Fibroblast of lung (primary cell): ENCODE results near the gene MYMK. TPM values are rescaled to one million over a fixed set of nuclear protein-coding genes. Genes with fewer than 3 reads are reported as not detected.

Experiments
- DNase-seq, 2 donors: peaks; one replicate each; pipeline versions ENCODE4 v3.0.0 to v3.0.0-alpha.2; 2010; ENCODE audit warnings: low read depth in 2 of 2
- H2AFZ ChIP-seq: 2 replicates; pipeline ENCODE4 v1.5.1; 2012; ENCODE audit warnings: low read length, control low read depth, inconsistent platforms
- H3K27ac ChIP-seq: 2 replicates; pipeline ENCODE4 v1.5.1; 2011; ENCODE audit warnings: low read length, control low read depth; ENCODE audit not compliant: insufficient read depth
- H3K27me3 ChIP-seq: 2 replicates; pipeline ENCODE4 v1.5.1; 2011; ENCODE audit warnings: mild to moderate bottlenecking, low read length; ENCODE audit not compliant: control insufficient read depth, insufficient read depth
- H3K36me3 ChIP-seq: 2 replicates; pipeline ENCODE4 v1.5.1; 2011; ENCODE audit warnings: low read length; ENCODE audit not compliant: control insufficient read depth, insufficient read depth
- H3K4me1 ChIP-seq: 2 replicates; pipeline ENCODE4 v1.5.1; 2011; ENCODE audit warnings: low read length; ENCODE audit not compliant: control insufficient read depth, insufficient read depth; ENCODE audit errors: extremely low read depth
- H3K4me2 ChIP-seq: 2 replicates; pipeline ENCODE4 v1.5.1; 2011; ENCODE audit warnings: low read length, control low read depth; ENCODE audit not compliant: insufficient read depth; ENCODE audit errors: extremely low read depth
- H3K4me3 ChIP-seq, 4 experiments: fragments of 200-600 bp in 1 of 4; sonication (generic) in 1 of 4; replicated peaks in 1 of 4; 2 replicates each; pipeline ENCODE4 v1.5.1; 2011 to 2016; ENCODE audit warnings: low read length in 4 of 4, low read depth in 3 of 4, mild to moderate bottlenecking in 3 of 4, control low read depth in 2 of 4, inconsistent platforms in 1 of 4, mixed read lengths in 1 of 4; ENCODE audit not compliant: insufficient read depth in 1 of 4; ENCODE audit errors: control extremely low read depth in 1 of 4
- H3K79me2 ChIP-seq: 2 replicates; pipeline ENCODE4 v1.5.1; 2012; ENCODE audit warnings: mild to moderate bottlenecking, low read length, inconsistent platforms; ENCODE audit not compliant: control insufficient read depth, insufficient read depth
- H3K9ac ChIP-seq: 2 replicates; pipeline ENCODE4 v1.5.1; 2011; ENCODE audit warnings: mild to moderate bottlenecking, low read length, control low read depth; ENCODE audit not compliant: insufficient read depth
- H3K9me3 ChIP-seq: 2 replicates; pipeline ENCODE4 v1.5.1; 2012; ENCODE audit warnings: low read depth, low read length; ENCODE audit not compliant: control insufficient read depth, insufficient read depth
- H4K20me1 ChIP-seq: 2 replicates; pipeline ENCODE4 v1.5.1; 2011; ENCODE audit warnings: low read length; ENCODE audit not compliant: control insufficient read depth, insufficient read depth; ENCODE audit errors: extremely low read depth
- EZH2 ChIP-seq: IDR thresholded peaks from 2 replicates; pipeline ENCODE4 v1.5.1; 2012; ENCODE audit warnings: low read length, control low read depth, mild to moderate bottlenecking; ENCODE audit errors: missing control alignments
- polyA plus RNA-seq, 2 donors: library from polyadenylated mRNA; depleted of rRNA in 1 of 2; stranded (reverse) in 1 of 2; unstranded in 1 of 2; fragments of >200 nt; gene quantifications; 2 replicates each; pipeline ENCODE4 v1.2.1, GENCODE V29; 2011 to 2012; ENCODE audit warnings: missing spikeins in 1 of 2
- total RNA-seq: library from RNA; depleted of rRNA; stranded (reverse); fragments of >200 nt; gene quantifications from 2 replicates; pipeline ENCODE4 v1.2.1, GENCODE V29; 2014
- TF ChIP-seq, protein P1 (sequence below), 2 donors: IDR thresholded peaks in 1 of 2; conservative IDR thresholded peaks in 1 of 2; 1 replicate in 1 of 2; 2 replicates in 1 of 2; pipeline ENCODE4 v1.5.1; 2011 to 2012; ENCODE audit warnings: low read length in 2 of 2, control low read depth in 1 of 2, inconsistent platforms in 1 of 2, low read depth in 1 of 2, mild to moderate bottlenecking in 1 of 2

MYMK gene
- total and polyA plus RNA-seq, 2 donors (not counting 1 experiment from before 2014, with no cell fraction given), result not detected

DNA sequence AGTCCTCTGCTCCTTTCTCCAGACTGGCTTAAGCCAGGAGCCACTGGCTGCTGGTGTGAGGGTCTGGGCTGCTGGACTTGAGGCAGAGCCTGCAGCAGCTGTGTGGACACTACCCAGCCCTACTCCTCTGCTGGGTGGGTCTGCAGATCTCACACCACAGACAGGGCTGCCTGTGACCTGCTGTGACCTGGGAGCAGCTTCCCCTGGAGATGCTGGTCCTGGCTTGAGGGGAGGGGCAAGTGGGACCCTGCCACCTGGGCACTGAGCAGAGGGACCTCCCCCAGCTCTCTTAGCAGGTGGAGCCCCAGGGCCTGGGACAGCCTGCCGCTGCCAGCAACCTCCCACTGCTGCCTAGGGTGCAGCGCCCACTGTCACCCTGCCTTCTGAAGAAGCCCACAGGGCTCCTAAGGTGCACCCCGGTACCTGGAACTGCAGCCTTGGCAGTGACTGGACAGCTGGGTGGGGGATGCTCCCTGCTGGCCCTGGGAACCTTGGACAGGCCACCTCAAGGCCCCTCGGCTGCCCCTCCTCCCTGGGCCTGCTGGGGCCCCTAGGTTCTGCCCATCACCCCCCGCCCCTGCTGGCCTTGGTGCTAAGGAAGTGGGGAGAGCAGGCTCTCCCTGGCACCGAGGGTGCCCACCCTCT, 55.9 kb downstream of the MYMK start:
- Histone ChIP-seq H3K4me2 (no peak overlapping the region), H3K79me2 (no peaks in the 10 kb centered on the region), H3K9me3 (no peaks in the 10 kb centered on the region), H3K36me3 (peaks cover 3% of the 10 kb centered on the region), H3K4me1 (no peaks in the 10 kb centered on the region), H3K27ac (no peak overlapping the region), H3K4me3 (no peak overlapping the region), H2AFZ (no peak overlapping the region), H3K9ac (no peak overlapping the region), H4K20me1 (no peaks in the 10 kb centered on the region), H3K27me3 (no peaks in the 10 kb centered on the region)
- TF ChIP-seq, protein P1, sequence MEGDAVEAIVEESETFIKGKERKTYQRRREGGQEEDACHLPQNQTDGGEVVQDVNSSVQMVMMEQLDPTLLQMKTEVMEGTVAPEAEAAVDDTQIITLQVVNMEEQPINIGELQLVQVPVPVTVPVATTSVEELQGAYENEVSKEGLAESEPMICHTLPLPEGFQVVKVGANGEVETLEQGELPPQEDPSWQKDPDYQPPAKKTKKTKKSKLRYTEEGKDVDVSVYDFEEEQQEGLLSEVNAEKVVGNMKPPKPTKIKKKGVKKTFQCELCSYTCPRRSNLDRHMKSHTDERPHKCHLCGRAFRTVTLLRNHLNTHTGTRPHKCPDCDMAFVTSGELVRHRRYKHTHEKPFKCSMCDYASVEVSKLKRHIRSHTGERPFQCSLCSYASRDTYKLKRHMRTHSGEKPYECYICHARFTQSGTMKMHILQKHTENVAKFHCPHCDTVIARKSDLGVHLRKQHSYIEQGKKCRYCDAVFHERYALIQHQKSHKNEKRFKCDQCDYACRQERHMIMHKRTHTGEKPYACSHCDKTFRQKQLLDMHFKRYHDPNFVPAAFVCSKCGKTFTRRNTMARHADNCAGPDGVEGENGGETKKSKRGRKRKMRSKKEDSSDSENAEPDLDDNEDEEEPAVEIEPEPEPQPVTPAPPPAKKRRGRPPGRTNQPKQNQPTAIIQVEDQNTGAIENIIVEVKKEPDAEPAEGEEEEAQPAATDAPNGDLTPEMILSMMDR (conservative IDR thresholded peaks at IDR 0.05 in 1 of 2, IDR thresholded peaks at IDR 0.05 in 1 of 2; ENCODE audit: low read depth in 1 of 2, low read length in 2 of 2), result no peak
- TF ChIP-seq EZH2, result no peak
- DNase-seq, result no peak

DNA sequence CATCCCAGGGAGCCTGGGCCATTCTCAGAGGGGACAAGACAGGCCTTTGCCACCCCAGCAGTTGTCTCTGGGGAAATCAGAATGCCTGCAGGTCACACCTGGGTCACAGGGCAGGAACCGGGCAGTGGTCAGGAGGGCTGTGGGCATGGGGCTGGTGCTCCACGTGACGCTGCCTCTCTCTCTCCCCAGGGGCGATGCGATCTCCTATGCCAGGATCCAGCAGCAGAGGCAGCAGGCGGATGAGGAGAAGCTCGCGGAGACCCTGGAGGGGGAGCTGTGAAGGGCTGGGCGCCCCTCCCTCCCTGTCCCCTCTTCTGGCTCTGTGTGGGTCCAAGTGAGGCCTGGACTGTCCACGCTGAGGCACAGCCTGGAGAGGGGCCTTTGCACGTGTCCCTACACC, 56.4 kb downstream of the MYMK start:
- TF ChIP-seq EZH2, result no peak
- TF ChIP-seq, protein P1 (conservative IDR thresholded peaks at IDR 0.05 in 1 of 2, IDR thresholded peaks at IDR 0.05 in 1 of 2; ENCODE audit: low read depth in 1 of 2, low read length in 2 of 2), result no peak
- Histone ChIP-seq H2AFZ (no peak overlapping the region), H4K20me1 (no peaks in the 10 kb centered on the region), H3K9ac (no peak overlapping the region), H3K4me2 (no peak overlapping the region), H3K27ac (no peak overlapping the region), H3K4me3 (no peak overlapping the region), H3K79me2 (no peaks in the 10 kb centered on the region), H3K9me3 (no peaks in the 10 kb centered on the region), H3K27me3 (no peaks in the 10 kb centered on the region), H3K4me1 (no peaks in the 10 kb centered on the region), H3K36me3 (no peaks in the 10 kb centered on the region)
- no peak for DNase-seq

DNA sequence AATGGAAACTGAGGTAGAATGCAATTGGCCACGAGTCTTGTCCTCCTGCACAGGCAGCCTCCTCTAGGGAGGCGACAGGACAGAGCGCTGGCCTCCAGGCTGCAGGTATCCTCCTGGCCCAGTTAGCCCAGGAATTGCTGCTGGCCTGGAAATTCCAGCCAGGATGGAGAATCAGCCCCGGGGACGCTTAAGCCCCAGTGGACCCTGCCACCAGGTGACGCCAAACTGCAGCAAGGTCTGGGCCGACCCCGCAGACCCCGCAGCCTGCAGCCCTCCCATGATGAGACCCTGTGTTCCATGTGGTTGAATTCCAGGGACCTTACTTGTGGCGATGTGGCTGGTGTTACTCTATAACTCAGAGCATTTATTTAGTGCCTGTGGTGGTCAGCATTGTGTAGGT, 57.7 kb downstream of the MYMK start:
- Histone ChIP-seq H3K9ac (no peak overlapping the region), H3K4me2 (no peak overlapping the region), H4K20me1 (no peaks in the 10 kb centered on the region), H3K4me1 (no peaks in the 10 kb centered on the region), H3K79me2 (no peaks in the 10 kb centered on the region), H3K27me3 (no peaks in the 10 kb centered on the region), H3K4me3 (no peak overlapping the region), H3K9me3 (no peaks in the 10 kb centered on the region), H3K27ac (no peak overlapping the region), H2AFZ (no peak overlapping the region), H3K36me3 (no peaks in the 10 kb centered on the region)
- DNase-seq, result no peak
- TF ChIP-seq, protein P1 (conservative IDR thresholded peaks at IDR 0.05 in 1 of 2, IDR thresholded peaks at IDR 0.05 in 1 of 2; ENCODE audit: low read depth in 1 of 2, low read length in 2 of 2), result no peak
- no peak for TF ChIP-seq EZH2
